Coronary artery (tissue), 2 donors: Measurements from ENCODE around the gene TMIE.

Source experiments
- DNase-seq: peaks from one replicate; pipeline ENCODE4 v3.0.0-alpha.2; 2017; ENCODE audit warnings: low spot score
- H3K27ac ChIP-seq, 2 donors: fragments of 200-600 bp; sonication (generic); one replicate each; pipeline ENCODE4 v1.5.1; 2016 to 2019
- H3K4me3 ChIP-seq: fragments of 200-600 bp; sonication (generic); 2 replicates; pipeline ENCODE4 v1.5.1; 2016; ENCODE audit warnings: mild to moderate bottlenecking, moderate library complexity
- TF ChIP-seq, protein P1 (sequence below): fragments of 200-600 bp; sonication (generic); IDR thresholded peaks from one replicate; pipeline ENCODE4 v1.5.1; 2019; ENCODE audit warnings: antibody characterized with exemption

The TMIE gene

GRCh38 chr3:46669191-46669999 is 31.8 kb upstream of the TMIE start:
- DNase-seq: peak; percentile 52
- TF ChIP-seq, protein P1, sequence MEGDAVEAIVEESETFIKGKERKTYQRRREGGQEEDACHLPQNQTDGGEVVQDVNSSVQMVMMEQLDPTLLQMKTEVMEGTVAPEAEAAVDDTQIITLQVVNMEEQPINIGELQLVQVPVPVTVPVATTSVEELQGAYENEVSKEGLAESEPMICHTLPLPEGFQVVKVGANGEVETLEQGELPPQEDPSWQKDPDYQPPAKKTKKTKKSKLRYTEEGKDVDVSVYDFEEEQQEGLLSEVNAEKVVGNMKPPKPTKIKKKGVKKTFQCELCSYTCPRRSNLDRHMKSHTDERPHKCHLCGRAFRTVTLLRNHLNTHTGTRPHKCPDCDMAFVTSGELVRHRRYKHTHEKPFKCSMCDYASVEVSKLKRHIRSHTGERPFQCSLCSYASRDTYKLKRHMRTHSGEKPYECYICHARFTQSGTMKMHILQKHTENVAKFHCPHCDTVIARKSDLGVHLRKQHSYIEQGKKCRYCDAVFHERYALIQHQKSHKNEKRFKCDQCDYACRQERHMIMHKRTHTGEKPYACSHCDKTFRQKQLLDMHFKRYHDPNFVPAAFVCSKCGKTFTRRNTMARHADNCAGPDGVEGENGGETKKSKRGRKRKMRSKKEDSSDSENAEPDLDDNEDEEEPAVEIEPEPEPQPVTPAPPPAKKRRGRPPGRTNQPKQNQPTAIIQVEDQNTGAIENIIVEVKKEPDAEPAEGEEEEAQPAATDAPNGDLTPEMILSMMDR: no peak

DNA sequence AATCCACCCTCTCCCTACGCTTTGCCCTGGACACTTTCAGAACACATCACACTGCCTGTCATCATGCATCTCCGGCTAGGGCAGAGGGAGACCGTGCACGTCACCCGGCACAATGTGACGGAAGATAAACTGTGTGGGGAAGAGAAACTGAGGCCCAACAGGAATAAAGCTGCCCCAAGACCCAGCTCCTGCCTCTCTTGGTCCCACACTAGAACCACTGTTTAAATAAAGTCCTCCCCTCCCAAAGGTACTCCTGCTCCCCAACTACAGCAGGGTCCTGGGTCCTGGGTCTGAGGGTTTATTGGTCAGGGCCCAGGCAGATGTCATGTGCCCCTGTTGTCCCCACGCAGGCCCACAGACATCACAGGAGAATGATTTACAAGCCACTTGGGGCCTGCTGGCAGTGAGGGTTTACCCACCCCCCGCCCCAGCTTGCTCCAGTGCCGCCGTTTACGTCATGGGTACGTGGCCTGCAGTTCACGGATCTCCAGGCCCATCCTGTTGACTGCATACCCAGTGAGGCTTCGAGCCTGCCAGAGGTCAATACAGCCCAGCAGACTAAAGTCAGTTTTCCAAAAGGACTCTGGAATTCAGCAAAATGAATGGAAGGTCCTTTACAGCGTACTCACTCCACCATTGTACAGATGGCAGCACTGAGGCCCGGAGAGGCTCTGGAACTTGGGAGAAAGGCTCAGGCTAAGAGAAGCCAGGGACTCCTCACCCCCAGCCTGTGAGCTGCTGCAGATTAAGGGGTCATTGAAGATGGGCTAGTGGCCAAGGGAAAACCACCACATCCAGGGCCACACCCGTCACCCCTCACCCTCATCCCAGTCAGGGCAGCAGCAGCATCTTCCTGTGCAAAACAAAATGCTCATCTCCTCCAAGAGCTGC is 30.9 kb upstream of the TMIE start:
- no peak overlapping the region for H3K27ac ChIP-seq
- TF ChIP-seq, protein P1: no peak
- H3K4me3 ChIP-seq: no peak overlapping the region
- peak; percentile 64 for DNase-seq

More at GRCh38 chr3:46669191-46669999, 31.8 kb upstream of the TMIE start:
- no peak overlapping the region for H3K4me3 ChIP-seq
- H3K27ac ChIP-seq: no peak overlapping the region

- Histone ChIP-seq H3K27ac (no peak overlapping the region), H3K4me3 (no peak overlapping the region)
- DNase-seq: peak; percentile 57
- TF ChIP-seq, protein P1: no peak
These were observed 30.2 kb upstream of the TMIE start for GRCh38 chr3:46670891-46671427.

DNA sequence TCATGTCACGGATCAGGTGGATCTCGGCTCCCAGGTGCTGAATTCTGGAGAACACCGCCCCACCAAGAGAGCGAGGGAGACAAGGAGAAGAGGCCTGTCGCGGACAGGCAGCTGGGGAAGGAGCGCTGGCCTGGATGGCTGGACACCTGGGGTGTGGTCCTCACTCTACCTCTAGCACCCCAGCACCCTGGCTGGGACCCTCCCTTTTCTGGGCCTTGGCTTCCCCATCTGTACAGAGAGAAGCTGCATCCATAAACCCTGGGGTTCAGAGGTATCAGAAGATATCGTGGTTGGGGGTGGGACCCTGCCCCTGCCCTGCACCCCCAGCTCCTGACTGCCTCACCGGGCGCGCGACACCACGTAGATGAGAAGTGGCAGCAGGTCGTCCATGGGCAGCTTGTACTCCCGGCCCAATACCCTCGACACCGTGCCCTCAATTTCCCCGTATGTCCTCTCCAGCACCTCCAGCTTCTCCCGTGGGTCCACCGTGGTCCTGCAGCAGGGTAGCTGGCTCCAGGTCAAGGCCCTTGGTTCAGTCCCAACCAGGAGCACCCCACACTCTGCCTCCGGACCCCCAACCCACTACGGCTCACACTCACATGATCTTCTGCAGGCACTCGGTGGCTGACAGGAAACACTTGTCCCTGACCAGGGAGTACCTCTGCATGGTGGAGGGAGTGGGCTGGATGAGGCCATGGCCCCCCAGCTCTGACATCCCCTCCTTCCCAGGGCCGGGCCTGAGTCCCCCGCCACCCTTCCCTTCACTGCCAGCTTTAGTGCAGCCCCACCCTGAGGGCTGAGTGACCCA is 29.4 kb upstream of the TMIE start:
- H3K4me3 ChIP-seq: no peak overlapping the region
- H3K27ac ChIP-seq: no peak overlapping the region
- DNase-seq: peak; percentile 59
- TF ChIP-seq, protein P1: no peak

- TF ChIP-seq, protein P1: no peak
- no peak overlapping the region for H3K4me3 ChIP-seq
- H3K27ac ChIP-seq: no peak overlapping the region
- peak; percentile 50 for DNase-seq
These were observed 28.9 kb upstream of the TMIE start for GRCh38 chr3:46672349-46672695.

GRCh38 chr3:46673151-46674030 is 27.8 kb upstream of the TMIE start:
- DNase-seq: no peak

More at GRCh38 chr3:46673151-46674030, 27.8 kb upstream of the TMIE start:
- no peak overlapping the region for H3K27ac ChIP-seq
- H3K4me3 ChIP-seq: no peak overlapping the region
- TF ChIP-seq, protein P1: no peak
